ENCODE results near the gene SGO2. TPM values are rescaled to one million over a fixed set of nuclear protein-coding genes. Genes with fewer than 3 reads are reported as not detected.

SGO2 gene
- total RNA-seq, 4 donors from 2014 or later: 2.2 to 10.7 (median 5.6) TPM

- TF ChIP-seq, protein P1, sequence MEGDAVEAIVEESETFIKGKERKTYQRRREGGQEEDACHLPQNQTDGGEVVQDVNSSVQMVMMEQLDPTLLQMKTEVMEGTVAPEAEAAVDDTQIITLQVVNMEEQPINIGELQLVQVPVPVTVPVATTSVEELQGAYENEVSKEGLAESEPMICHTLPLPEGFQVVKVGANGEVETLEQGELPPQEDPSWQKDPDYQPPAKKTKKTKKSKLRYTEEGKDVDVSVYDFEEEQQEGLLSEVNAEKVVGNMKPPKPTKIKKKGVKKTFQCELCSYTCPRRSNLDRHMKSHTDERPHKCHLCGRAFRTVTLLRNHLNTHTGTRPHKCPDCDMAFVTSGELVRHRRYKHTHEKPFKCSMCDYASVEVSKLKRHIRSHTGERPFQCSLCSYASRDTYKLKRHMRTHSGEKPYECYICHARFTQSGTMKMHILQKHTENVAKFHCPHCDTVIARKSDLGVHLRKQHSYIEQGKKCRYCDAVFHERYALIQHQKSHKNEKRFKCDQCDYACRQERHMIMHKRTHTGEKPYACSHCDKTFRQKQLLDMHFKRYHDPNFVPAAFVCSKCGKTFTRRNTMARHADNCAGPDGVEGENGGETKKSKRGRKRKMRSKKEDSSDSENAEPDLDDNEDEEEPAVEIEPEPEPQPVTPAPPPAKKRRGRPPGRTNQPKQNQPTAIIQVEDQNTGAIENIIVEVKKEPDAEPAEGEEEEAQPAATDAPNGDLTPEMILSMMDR (IDR thresholded peaks at IDR 0.05): no peak
- no peak for TF ChIP-seq POLR2A (IDR thresholded peaks at IDR 0.05)
- intact Hi-C loops (cut with DNase I): no loop called here
- H3K36me3 ChIP-seq: peaks cover 0 to 19% (median 0%) of the 10 kb centered on the region in 3 donors
- no peak overlapping the region for H3K4me3 ChIP-seq
- peaks cover 0 to 11% (median 0%) of the 10 kb centered on the region in 3 donors for H3K4me1 ChIP-seq
- no peaks in the 10 kb centered on the region for H3K9me3 ChIP-seq
- no peak overlapping the region for H3K27ac ChIP-seq
- 72 to 79% methylated on average over 7 of the region's 7 CpGs for WGBS, 2 donors
- H3K27me3 ChIP-seq: no peaks in the 10 kb centered on the region
- no peak for DNase-seq
Observed at GRCh38 chr2:200600549-200601225, 74.7 kb downstream of the SGO2 start.

GRCh38 chr2:200602584-200602983, 76.6 kb downstream of the SGO2 start:
- DNase-seq: no peak
- no peak overlapping the region for H3K4me3 ChIP-seq
- TF ChIP-seq, protein P1 (IDR thresholded peaks at IDR 0.05): no peak
- TF ChIP-seq POLR2A (IDR thresholded peaks at IDR 0.05): no peak
- H3K4me1 ChIP-seq: peaks cover 0 to 11% (median 0%) of the 10 kb centered on the region in 3 donors
- H3K9me3 ChIP-seq: no peaks in the 10 kb centered on the region
- no peak overlapping the region for H3K27ac ChIP-seq
- H3K36me3 ChIP-seq: peaks cover 0 to 17% (median 0%) of the 10 kb centered on the region in 3 donors
- no peaks in the 10 kb centered on the region for H3K27me3 ChIP-seq
- intact Hi-C loops (cut with DNase I): no loop called here
- WGBS, 2 donors: 90 to 98% methylated on average over 4 of the region's 4 CpGs

DNA sequence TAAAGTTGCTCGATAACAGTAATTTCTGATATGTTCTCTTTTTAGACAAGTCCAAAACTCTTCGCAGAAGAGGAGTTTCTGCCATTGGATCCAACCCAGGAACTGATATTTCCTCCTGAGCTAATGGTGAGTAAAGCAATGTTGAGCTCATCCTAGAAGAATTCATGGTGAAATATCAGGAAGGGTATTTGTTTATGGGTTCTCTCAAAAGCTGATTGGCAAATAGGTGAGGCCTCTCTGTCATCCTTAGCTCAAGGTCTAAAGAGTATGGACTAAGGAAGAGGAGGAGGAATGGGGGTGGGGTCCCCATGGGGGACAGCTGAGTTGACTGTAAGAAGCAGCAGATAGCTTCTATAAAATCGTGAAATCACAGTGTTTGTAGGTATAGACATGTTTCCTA, 78.0 kb downstream of the SGO2 start:
- peaks cover 0 to 20% (median 0%) of the 10 kb centered on the region in 3 donors for H3K4me1 ChIP-seq
- no peak for TF ChIP-seq POLR2A (IDR thresholded peaks at IDR 0.05)
- TF ChIP-seq, protein P1 (IDR thresholded peaks at IDR 0.05): no peak
- H3K27me3 ChIP-seq: no peaks in the 10 kb centered on the region
- no peaks in the 10 kb centered on the region for H3K9me3 ChIP-seq
- no peak for DNase-seq
- H3K27ac ChIP-seq: peak overlapping the region in 1 of 4 donors; percentile 17
- intact Hi-C loops (cut with DNase I): no loop called here
- peaks cover 0 to 15% (median 0%) of the 10 kb centered on the region in 3 donors for H3K36me3 ChIP-seq
- 47 to 59% methylated on average over 3 of the region's 3 CpGs for WGBS, 2 donors
- no peak overlapping the region for H3K4me3 ChIP-seq

DNA sequence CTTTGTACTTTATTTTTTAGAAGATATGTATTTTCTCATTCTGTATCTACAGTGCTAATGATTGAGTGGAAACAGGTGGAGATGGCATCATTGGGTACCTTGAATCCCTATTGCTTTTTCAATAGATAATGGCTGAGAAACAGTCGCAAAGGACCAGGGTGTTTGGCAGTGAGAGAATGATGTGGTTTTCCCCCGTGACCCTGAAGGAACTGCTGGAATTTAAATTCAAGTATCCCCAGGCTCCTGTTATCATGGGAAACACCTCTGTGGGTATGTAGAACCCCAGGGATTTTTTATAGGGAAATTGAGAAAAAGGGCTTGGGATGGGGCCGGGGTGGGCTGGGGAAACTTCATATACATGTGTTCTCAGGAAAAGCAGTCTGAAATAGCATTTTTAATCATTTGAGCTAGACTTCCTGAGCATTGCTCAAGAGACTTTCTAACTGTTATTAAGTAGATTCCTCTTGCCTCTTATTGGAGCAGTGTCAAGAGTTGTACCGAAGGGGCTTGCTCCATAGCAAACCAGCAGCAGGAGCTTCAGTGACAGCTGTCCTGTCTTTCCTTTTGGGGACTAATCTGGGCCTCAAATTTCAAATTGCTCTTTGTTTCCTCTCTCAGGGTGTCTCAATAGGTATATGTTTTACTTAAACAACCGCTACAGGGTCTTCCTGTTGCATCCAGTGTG, 78.7 kb downstream of the SGO2 start:
- no peaks in the 10 kb centered on the region for H3K9me3 ChIP-seq
- peaks cover 0 to 15% (median 0%) of the 10 kb centered on the region in 3 donors for H3K36me3 ChIP-seq
- intact Hi-C loops (cut with DNase I): no loop called here
- DNase-seq: no peak
- 68 to 76% methylated on average over 4 to 5 of the region's 5 CpGs for WGBS, 2 donors
- H3K27ac ChIP-seq: peak overlapping the region in 1 of 4 donors; percentile 17
- H3K4me1 ChIP-seq: peaks cover 0 to 26% (median 0%) of the 10 kb centered on the region in 3 donors
- H3K4me3 ChIP-seq: no peak overlapping the region
- H3K27me3 ChIP-seq: no peaks in the 10 kb centered on the region
- TF ChIP-seq, protein P1 (IDR thresholded peaks at IDR 0.05): no peak
- TF ChIP-seq POLR2A (IDR thresholded peaks at IDR 0.05): no peak
